Smooth muscle cell (in vitro differentiated cells): ENCODE measurements around the gene UGT8. TPM values are rescaled to one million over a fixed set of nuclear protein-coding genes. Genes with fewer than 3 reads are reported as not detected.

Experiments
- DNase-seq: peaks from one replicate; lab custom pipeline; 2025; ENCODE audit not compliant: unreplicated experiment; lab: John Stamatoyannopoulos, UW
- H2AFZ ChIP-seq: fragments of 200-600 bp; sonication (generic); 2 replicates; pipeline ENCODE4 v1.6.0; 2016; ENCODE audit warnings: antibody characterized with exemption, low read depth, mild to moderate bottlenecking
- H3F3A ChIP-seq: fragments of 200-600 bp; sonication (generic); 2 replicates; pipeline ENCODE4 v1.6.0; 2017; ENCODE audit warnings: antibody characterized with exemption, low read depth
- H3K27ac ChIP-seq: fragments of 200-600 bp; sonication (generic); 2 replicates; pipeline ENCODE4 v1.5.1; 2016; ENCODE audit warnings: low read depth, mild to moderate bottlenecking
- H3K27me3 ChIP-seq: fragments of 200-600 bp; sonication (generic); 2 replicates; pipeline ENCODE4 v1.6.1; 2016; ENCODE audit warnings: low read depth, mild to moderate bottlenecking
- H3K36me3 ChIP-seq: fragments of 200-600 bp; sonication (generic); 2 replicates; pipeline ENCODE4 v1.5.1; 2016; ENCODE audit warnings: low read depth
- H3K4me1 ChIP-seq: fragments of 200-600 bp; sonication (generic); 2 replicates; pipeline ENCODE4 v1.5.1; 2016; ENCODE audit warnings: low read depth
- H3K4me2 ChIP-seq: fragments of 200-600 bp; sonication (generic); 2 replicates; pipeline ENCODE4 v1.6.0; 2016; ENCODE audit warnings: mild to moderate bottlenecking
- H3K4me3 ChIP-seq: fragments of 200-600 bp; sonication (generic); 2 replicates; pipeline ENCODE4 v1.5.1; 2016; ENCODE audit warnings: mild to moderate bottlenecking
- H3K79me2 ChIP-seq: fragments of 200-600 bp; sonication (generic); 2 replicates; pipeline ENCODE4 v1.6.0; 2016; ENCODE audit warnings: low read depth, mild to moderate bottlenecking
- H3K9ac ChIP-seq: fragments of 200-600 bp; sonication (generic); 2 replicates; pipeline ENCODE4 v1.6.0; 2016; ENCODE audit warnings: low read depth
- H3K9me3 ChIP-seq: fragments of 200-600 bp; sonication (generic); replicated peaks from 2 replicates; pipeline ENCODE4 v1.5.1; 2016; ENCODE audit warnings: low read depth
- H4K20me1 ChIP-seq: fragments of 200-600 bp; sonication (generic); 2 replicates; pipeline ENCODE4 v1.6.0; 2016; ENCODE audit warnings: low read depth
- WGBS: methylation state at CpG from one replicate; pipeline ENCODE4 v1.1.7; 2016; ENCODE audit warnings: low lambda C conversion rate; 5-methylcytosine and 5-hydroxymethylcytosine counted together
- polyA plus RNA-seq: library from polyadenylated mRNA; unstranded; fragments of >200 nt; fragmentation: Nextera tagmentation; extraction: Ambion mirVana; gene quantifications from 2 replicates; pipeline ENCODE4 v1.2.1, GENCODE V29; 2016
- total RNA-seq: library from RNA; depleted of rRNA; stranded (reverse); fragments of >200 nt; gene quantifications from 2 replicates; pipeline ENCODE4 v1.2.3, GENCODE V29; 2014
- TF ChIP-seq, protein P1 (sequence below): fragments of 200-600 bp; sonication (generic); IDR thresholded peaks from 2 replicates; pipeline ENCODE4 v1.5.1; 2017; ENCODE audit warnings: borderline replicate concordance, mild to moderate bottlenecking, antibody characterized with exemption; ENCODE audit not compliant: insufficient read depth, poor library complexity, severe bottlenecking

Gene UGT8
- total and polyA plus RNA-seq, 2 experiments from 2014 or later: not detected

DNA sequence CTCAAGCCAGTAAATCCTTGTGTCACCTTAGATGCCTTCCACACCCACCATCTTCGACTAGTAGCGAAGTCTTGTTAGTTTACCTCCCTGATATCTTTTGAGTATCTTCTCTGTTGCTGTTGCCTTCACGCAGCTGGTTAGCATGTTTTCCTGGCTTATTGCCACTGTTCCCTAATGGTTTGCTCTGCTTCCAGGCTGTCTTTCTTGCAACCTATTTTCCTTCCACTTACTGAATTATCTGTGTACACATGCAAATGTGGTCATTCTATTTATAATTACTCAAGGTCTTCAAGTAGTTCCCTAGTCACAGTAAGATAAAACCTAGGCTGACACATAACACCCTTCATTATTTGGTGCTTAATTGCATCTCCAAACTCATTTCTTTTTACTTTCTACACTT is 89.5 kb downstream of the UGT8 start:
- TF ChIP-seq, protein P1, sequence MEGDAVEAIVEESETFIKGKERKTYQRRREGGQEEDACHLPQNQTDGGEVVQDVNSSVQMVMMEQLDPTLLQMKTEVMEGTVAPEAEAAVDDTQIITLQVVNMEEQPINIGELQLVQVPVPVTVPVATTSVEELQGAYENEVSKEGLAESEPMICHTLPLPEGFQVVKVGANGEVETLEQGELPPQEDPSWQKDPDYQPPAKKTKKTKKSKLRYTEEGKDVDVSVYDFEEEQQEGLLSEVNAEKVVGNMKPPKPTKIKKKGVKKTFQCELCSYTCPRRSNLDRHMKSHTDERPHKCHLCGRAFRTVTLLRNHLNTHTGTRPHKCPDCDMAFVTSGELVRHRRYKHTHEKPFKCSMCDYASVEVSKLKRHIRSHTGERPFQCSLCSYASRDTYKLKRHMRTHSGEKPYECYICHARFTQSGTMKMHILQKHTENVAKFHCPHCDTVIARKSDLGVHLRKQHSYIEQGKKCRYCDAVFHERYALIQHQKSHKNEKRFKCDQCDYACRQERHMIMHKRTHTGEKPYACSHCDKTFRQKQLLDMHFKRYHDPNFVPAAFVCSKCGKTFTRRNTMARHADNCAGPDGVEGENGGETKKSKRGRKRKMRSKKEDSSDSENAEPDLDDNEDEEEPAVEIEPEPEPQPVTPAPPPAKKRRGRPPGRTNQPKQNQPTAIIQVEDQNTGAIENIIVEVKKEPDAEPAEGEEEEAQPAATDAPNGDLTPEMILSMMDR: no peak
- 88% methylated on average over 3 of the region's 3 CpGs for WGBS
- Histone ChIP-seq H3K27ac (no peak overlapping the region), H3K27me3 (no peaks in the 10 kb centered on the region), H3K4me2 (no peak overlapping the region), H3K36me3 (no peaks in the 10 kb centered on the region), H3K4me1 (no peaks in the 10 kb centered on the region), H3F3A (no peaks in the 10 kb centered on the region), H2AFZ (no peak overlapping the region), H3K9me3 (no peaks in the 10 kb centered on the region), H3K4me3 (no peak overlapping the region), H3K79me2 (no peaks in the 10 kb centered on the region), H3K9ac (no peak overlapping the region), H4K20me1 (no peaks in the 10 kb centered on the region)
- no peak for DNase-seq

DNA sequence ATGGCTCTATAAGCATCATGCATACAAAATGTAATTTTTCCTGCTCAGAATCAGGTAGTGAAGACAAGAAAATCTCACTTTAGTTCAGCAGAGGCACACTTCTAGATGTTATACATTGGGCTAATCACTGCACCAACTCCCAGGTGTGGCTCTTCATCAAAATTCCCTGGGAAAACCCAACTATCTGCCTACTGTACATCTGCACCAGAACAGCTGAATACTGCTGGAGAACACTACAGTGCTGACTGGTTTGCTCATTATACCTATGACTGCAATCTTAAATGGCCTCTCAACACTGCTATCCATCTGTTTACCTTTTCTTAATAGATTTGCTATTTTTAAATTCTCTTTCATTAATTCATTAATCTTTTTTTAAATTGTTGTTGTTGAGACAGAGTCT is 92.0 kb downstream of the UGT8 start:
- DNase-seq: no peak
- no peak overlapping the region for H3K4me3 ChIP-seq
- no peaks in the 10 kb centered on the region for H3K4me1 ChIP-seq
- no peaks in the 10 kb centered on the region for H3K79me2 ChIP-seq
- H3K27ac ChIP-seq: no peak overlapping the region
- H3K4me2 ChIP-seq: no peak overlapping the region
- no peaks in the 10 kb centered on the region for H3K36me3 ChIP-seq
- no peak overlapping the region for H2AFZ ChIP-seq
- no peaks in the 10 kb centered on the region for H3F3A ChIP-seq
- H4K20me1 ChIP-seq: no peaks in the 10 kb centered on the region
- no peaks in the 10 kb centered on the region for H3K9me3 ChIP-seq
- H3K9ac ChIP-seq: no peak overlapping the region
- TF ChIP-seq, protein P1: no peak
- no peaks in the 10 kb centered on the region for H3K27me3 ChIP-seq

DNA sequence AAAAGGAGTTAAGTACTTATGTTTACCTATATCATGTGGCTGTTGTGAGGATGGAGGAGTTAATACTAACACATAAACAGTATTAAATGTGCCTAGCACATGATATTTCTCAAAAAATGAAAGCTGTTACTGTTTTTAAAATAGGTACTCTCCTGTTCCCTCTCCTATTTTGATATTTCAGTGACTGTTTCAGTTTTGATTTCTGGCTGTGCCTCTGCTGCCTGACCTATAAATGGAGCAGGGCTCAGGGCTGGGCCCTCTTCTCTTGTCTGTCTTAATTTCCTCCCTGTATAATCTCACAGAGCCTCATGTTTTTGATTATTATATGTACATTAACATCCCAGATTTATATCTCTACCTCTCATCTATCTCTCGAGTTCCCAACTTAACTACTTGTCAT is 93.3 kb downstream of the UGT8 start:
- Histone ChIP-seq H3K79me2 (no peaks in the 10 kb centered on the region), H3K27ac (no peak overlapping the region), H2AFZ (no peak overlapping the region), H3K27me3 (no peaks in the 10 kb centered on the region), H3F3A (no peaks in the 10 kb centered on the region), H3K4me1 (no peaks in the 10 kb centered on the region), H3K4me3 (no peak overlapping the region), H4K20me1 (no peaks in the 10 kb centered on the region), H3K9ac (no peak overlapping the region), H3K4me2 (no peak overlapping the region), H3K9me3 (no peaks in the 10 kb centered on the region), H3K36me3 (no peaks in the 10 kb centered on the region)
- 81% methylated on average over 1 of the region's 1 CpG for WGBS
- DNase-seq: no peak
- TF ChIP-seq, protein P1: no peak

DNA sequence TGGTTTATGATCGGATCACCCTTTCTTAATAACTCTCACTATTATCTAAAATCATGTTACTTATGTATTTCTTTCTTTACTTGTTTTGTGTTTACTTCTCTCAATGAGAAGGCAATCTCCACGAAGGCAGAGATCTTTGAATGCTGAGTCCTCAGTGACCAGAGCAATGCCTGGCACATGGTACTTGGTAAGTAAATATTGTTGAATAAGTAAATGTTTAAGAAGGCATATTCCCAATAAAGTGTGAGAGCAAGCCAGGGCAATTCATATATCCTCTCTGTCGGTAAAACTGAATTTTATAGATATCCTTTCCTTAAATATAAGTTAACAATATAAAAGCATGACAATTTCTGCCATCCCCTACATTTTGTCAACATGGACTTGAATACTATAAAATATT is 94.4 kb downstream of the UGT8 start:
- Histone ChIP-seq H3K9ac (no peak overlapping the region), H3K27ac (no peak overlapping the region), H3K27me3 (no peaks in the 10 kb centered on the region), H2AFZ (no peak overlapping the region), H3K79me2 (no peaks in the 10 kb centered on the region), H3F3A (no peaks in the 10 kb centered on the region), H3K4me1 (no peaks in the 10 kb centered on the region), H3K9me3 (no peaks in the 10 kb centered on the region), H3K4me3 (no peak overlapping the region), H3K4me2 (no peak overlapping the region), H3K36me3 (no peaks in the 10 kb centered on the region), H4K20me1 (no peaks in the 10 kb centered on the region)
- WGBS: 96% methylated on average over 3 of the region's 3 CpGs
- TF ChIP-seq, protein P1: no peak
- no peak for DNase-seq
